AG04450 (cell line): Measurements from ENCODE around the gene ONECUT3. TPM values are rescaled to one million over a fixed set of nuclear protein-coding genes. Genes with fewer than 3 reads are reported as not detected.

Experiments used
- CTCF ChIA-PET: fragments of 300-600, 350-600 bp; formaldehyde crosslinking; extraction: SDS; loops from one replicate; lab custom pipeline; 2022; ENCODE audit warnings: antibody characterized with exemption, inconsistent platforms; lab: Charles Lee
- POLR2A ChIA-PET: fragments of 350-600 bp; formaldehyde crosslinking; extraction: SDS; loops from one replicate; lab custom pipeline; 2021; ENCODE audit warnings: antibody characterized with exemption, inconsistent platforms; lab: Yijun Ruan, JAX
- DNase-seq: peaks from one replicate; pipeline ENCODE4 v3.0.0-alpha.2; 2011; ENCODE audit warnings: low read depth, low spot score
- H3K27ac ChIP-seq: one replicate; pipeline ENCODE4 v1.5.1; 2012; ENCODE audit warnings: low read depth, low read length, control low read depth
- H3K27me3 ChIP-seq: one replicate; pipeline ENCODE4 v1.6.0; 2012; ENCODE audit warnings: low read length; ENCODE audit not compliant: control insufficient read depth, insufficient read depth
- H3K4me3 ChIP-seq: 2 replicates; pipeline ENCODE4 v1.5.1; 2011; ENCODE audit warnings: mild to moderate bottlenecking, low read depth, low read length, control low read depth
- H3K9me3 ChIP-seq: 2 replicates; pipeline ENCODE4 v1.5.1; 2012; ENCODE audit warnings: low read length; ENCODE audit not compliant: control insufficient read depth, insufficient read depth
- polyA plus RNA-seq: library from polyadenylated mRNA; depleted of rRNA; stranded (reverse); fragments of >200 nt; gene quantifications from 2 replicates; pipeline ENCODE4 v1.2.3, GENCODE V29; 2011
- TF ChIP-seq, protein P1 (sequence below): IDR thresholded peaks from 2 replicates; pipeline ENCODE4 v1.5.1; 2011; ENCODE audit warnings: low read depth, low read length, control low read depth, inconsistent platforms

Gene ONECUT3
- polyA plus RNA-seq, 1 experiment, result not detected

DNA sequence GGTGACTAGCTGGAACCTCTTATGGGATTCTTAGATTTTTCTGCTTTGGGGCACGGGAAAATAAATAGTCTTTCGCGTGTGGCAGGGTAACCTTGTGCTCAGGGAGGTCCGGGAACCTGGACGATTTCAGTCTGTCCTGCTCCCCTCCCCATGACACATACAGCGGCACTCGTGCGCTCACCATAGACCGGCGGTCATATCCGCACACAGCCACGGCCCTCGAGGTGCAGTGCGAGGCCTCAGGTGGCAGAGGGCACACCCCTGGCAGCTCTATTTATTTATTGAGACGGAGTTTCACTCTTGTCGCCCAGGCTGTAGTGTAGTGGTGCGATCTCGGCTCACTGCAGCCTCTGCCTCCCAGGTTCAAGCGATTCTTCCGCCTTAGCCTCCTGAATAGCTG, 3.0 kb downstream of the ONECUT3 start:
- no peaks in the 10 kb centered on the region; the same call in 1 of the 2 replicates for H3K9me3 ChIP-seq
- ChIA-PET CTCF (no interaction called here), POLR2A (no interaction called here)
- no peak overlapping the region for H3K4me3 ChIP-seq
- DNase-seq, result no peak
- TF ChIP-seq, protein P1, sequence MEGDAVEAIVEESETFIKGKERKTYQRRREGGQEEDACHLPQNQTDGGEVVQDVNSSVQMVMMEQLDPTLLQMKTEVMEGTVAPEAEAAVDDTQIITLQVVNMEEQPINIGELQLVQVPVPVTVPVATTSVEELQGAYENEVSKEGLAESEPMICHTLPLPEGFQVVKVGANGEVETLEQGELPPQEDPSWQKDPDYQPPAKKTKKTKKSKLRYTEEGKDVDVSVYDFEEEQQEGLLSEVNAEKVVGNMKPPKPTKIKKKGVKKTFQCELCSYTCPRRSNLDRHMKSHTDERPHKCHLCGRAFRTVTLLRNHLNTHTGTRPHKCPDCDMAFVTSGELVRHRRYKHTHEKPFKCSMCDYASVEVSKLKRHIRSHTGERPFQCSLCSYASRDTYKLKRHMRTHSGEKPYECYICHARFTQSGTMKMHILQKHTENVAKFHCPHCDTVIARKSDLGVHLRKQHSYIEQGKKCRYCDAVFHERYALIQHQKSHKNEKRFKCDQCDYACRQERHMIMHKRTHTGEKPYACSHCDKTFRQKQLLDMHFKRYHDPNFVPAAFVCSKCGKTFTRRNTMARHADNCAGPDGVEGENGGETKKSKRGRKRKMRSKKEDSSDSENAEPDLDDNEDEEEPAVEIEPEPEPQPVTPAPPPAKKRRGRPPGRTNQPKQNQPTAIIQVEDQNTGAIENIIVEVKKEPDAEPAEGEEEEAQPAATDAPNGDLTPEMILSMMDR, result no peak
- no peak overlapping the region for H3K27ac ChIP-seq
- peaks cover 79% of the 10 kb centered on the region for H3K27me3 ChIP-seq

DNA sequence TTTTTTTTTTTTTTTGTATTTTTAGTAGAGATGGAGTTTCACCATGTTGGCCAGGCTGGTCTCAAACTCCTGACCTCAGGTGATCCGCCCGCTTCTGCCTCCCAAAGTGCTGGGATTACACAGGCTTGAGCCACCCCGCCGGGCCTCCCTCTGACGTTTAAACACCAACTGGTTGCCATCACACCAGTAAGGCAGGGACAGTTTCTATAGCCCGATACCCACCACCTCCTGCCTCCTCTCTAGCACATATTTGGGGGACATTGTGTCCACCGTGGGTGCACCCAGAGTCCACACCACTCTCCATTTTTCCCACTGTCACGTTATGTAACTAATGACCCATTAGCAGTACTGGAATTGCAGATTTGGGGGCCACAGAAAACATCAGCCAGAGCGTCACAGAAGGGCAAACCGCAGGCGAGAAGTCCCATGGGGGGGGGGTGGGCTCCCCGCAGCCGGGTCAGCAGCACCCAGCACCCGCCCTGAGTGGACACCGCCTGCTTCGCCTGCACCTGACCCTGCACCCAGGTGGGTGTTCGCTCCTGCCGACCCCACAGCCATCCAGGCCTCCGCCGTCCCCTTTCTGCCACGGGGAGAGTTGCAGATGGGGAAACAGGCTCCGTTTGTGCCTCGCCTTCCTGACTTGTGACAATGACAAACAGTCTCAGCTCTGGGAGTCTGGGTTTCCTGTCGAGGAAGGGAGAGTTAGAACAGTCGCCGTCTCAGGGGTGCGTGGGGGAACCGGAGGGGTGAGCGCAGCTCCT, 3.6 kb downstream of the ONECUT3 start:
- POLR2A ChIA-PET, result interaction anchor here (0.6 kb wide), 1 partner anchor 67 kb away, joined by 7 read pairs; no protein-coding TSS in a partner anchor
- no peak for DNase-seq
- H3K4me3 ChIP-seq, result no peak overlapping the region
- CTCF ChIA-PET, result no interaction called here
- H3K27ac ChIP-seq, result no peak overlapping the region
- H3K27me3 ChIP-seq, result peaks cover 79% of the 10 kb centered on the region
- TF ChIP-seq, protein P1, result no peak
- no peaks in the 10 kb centered on the region; the same call in 1 of the 2 replicates for H3K9me3 ChIP-seq

DNA sequence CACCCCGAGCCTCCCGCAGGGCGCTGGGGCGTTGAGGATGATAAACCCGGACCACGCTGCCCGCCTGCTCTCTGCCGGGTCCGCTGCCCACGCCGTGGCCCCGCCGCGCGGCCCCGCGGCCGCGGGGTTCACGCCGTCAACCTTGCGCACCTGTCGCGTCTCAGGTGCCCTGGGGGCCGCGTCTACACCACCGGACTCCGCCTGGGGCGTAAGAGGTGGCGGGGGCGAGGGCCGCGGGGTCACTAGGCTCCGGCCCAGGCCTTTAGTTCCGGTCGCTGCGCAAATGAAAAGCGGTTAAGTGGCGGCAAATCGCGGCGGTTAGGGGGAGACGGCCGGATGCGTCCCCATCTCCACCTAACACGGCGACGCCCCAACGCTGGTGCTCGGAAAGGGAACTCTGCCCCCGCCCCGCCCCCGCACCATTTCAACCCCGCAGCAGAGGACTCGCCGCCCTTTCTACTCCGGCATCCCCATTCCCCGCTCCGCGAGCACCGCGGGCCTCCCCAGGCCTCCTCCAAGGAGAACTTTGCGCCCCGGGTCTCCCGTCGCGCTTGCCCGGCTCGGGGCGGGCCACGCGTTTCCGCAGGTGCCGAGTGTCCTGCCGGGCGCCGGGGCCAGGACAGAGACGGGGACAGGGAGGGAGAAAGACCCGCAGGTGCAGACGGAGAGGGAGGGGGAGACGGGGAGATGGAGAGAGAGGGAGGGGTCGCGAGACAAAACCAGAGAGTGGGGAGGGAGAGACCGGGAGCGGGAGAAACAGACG, 4.3 kb downstream of the ONECUT3 start:
- CTCF ChIA-PET, result no interaction called here
- Histone ChIP-seq H3K27ac (no peak overlapping the region), H3K9me3 (no peaks in the 10 kb centered on the region; the same call in 1 of the 2 replicates), H3K27me3 (peaks cover 78% of the 10 kb centered on the region), H3K4me3 (no peak overlapping the region)
- DNase-seq, result no peak
- POLR2A ChIA-PET, result no interaction called here
- TF ChIP-seq, protein P1, result no peak

DNA sequence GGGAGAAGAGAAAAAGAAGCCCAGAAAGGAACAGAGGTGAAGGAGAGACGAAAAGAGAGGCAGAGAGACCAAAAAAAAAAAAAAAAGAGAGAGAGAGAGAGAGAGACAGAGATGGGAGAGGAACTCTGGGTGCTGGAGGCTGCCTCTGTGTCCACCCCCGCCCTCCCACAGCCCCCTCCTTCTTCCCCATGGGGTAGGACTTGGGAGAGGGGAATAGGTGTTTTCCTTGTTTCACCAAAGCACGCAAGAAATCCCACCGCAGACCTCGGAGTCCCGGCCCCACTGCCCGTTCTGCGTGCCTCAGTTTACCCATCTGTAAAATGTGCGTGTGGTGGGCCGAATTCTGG, 4.9 kb downstream of the ONECUT3 start:
- ChIA-PET POLR2A (interaction anchor here (0.6 kb wide), 1 partner anchor 259 kb away, joined by 3 read pairs; no protein-coding TSS in a partner anchor), CTCF (interaction anchor here (1.4 kb wide), 1 partner anchor 86 kb away, joined by 3 read pairs; no protein-coding TSS in a partner anchor)
- TF ChIP-seq, protein P1, result no peak

More for the DNA sequence above, 4.9 kb downstream of the ONECUT3 start:
- H3K4me3 ChIP-seq, result no peak overlapping the region
- H3K27ac ChIP-seq, result no peak overlapping the region
- no peak for DNase-seq
- no peaks in the 10 kb centered on the region; the same call in 1 of the 2 replicates for H3K9me3 ChIP-seq
- peaks cover 75% of the 10 kb centered on the region for H3K27me3 ChIP-seq
